Neural progenitor cell (in vitro differentiated cells): Measurements from ENCODE around the gene KMT5C. TPM values are rescaled to one million over a fixed set of nuclear protein-coding genes. Genes with fewer than 3 reads are reported as not detected.

ENCODE experiments used
- DNase-seq: peaks from one replicate; pipeline ENCODE4 v3.0.0-alpha.2; 2016; ENCODE audit warnings: low spot score
- H2AFZ ChIP-seq: fragments of 200-600 bp; sonication (generic); replicated peaks from 2 replicates; pipeline ENCODE4 v1.6.1; 2016; ENCODE audit warnings: antibody characterized with exemption
- H3F3A ChIP-seq: fragments of 200-600 bp; sonication (generic); 2 replicates; pipeline ENCODE4 v1.6.1; 2016; ENCODE audit warnings: antibody characterized with exemption, low read depth
- H3K27ac ChIP-seq: fragments of 200-600 bp; sonication (generic); 2 replicates; pipeline ENCODE4 v1.5.1; 2016; ENCODE audit warnings: mild to moderate bottlenecking
- H3K27me3 ChIP-seq: fragments of 200-600 bp; sonication (generic); 2 replicates; pipeline ENCODE4 v1.6.1; 2016; ENCODE audit warnings: mild to moderate bottlenecking, moderate library complexity
- H3K36me3 ChIP-seq: fragments of 200-600 bp; sonication (generic); 2 replicates; pipeline ENCODE4 v1.5.1; 2016
- H3K4me1 ChIP-seq: fragments of 200-600 bp; sonication (generic); 2 replicates; pipeline ENCODE4 v1.6.1; 2016; ENCODE audit warnings: mixed run types
- H3K4me2 ChIP-seq: fragments of 200-600 bp; sonication (generic); 2 replicates; pipeline ENCODE4 v1.6.1; 2016
- H3K4me3 ChIP-seq: fragments of 200-600 bp; sonication (generic); 2 replicates; pipeline ENCODE4 v1.5.1; 2016
- H3K79me2 ChIP-seq: fragments of 200-600 bp; sonication (generic); 2 replicates; pipeline ENCODE4 v1.6.1; 2016; ENCODE audit warnings: low read depth
- H3K9ac ChIP-seq: fragments of 200-600 bp; sonication (generic); 2 replicates; pipeline ENCODE4 v1.6.1; 2016
- H3K9me3 ChIP-seq: fragments of 200-600 bp; sonication (generic); 2 replicates; pipeline ENCODE4 v1.5.1; 2016; ENCODE audit warnings: low read depth
- H4K20me1 ChIP-seq: fragments of 200-600 bp; sonication (generic); 2 replicates; pipeline ENCODE4 v1.6.1; 2016; ENCODE audit warnings: low read depth
- H3K27ac Mint-ChIP-seq: 3 replicates; pipeline ENCODE4 v1.8.0; 2021; ENCODE audit warnings: mixed read lengths
- H3K27me3 Mint-ChIP-seq: 2 replicates; pipeline ENCODE4 v1.8.0; 2022; ENCODE audit warnings: low read depth, mild to moderate bottlenecking, inconsistent platforms, moderate library complexity, mixed read lengths; ENCODE audit not compliant: insufficient read depth
- H3K36me3 Mint-ChIP-seq: 3 replicates; pipeline ENCODE4 v1.8.0; 2021; ENCODE audit warnings: mixed read lengths
- H3K4me1 Mint-ChIP-seq: 3 replicates; pipeline ENCODE4 v1.8.0; 2021; ENCODE audit warnings: mixed read lengths
- H3K4me3 Mint-ChIP-seq: 3 replicates; pipeline ENCODE4 v1.8.0; 2021; ENCODE audit warnings: mild to moderate bottlenecking, moderate library complexity, mixed read lengths
- H3K9me3 Mint-ChIP-seq: 3 replicates; pipeline ENCODE4 v1.8.0; 2020; ENCODE audit warnings: mixed read lengths
- EZH2 ChIP-seq: fragments of 200-600 bp; sonication (generic); IDR thresholded peaks from 2 replicates; pipeline ENCODE4 v1.6.1; 2017; ENCODE audit warnings: antibody characterized with exemption, mild to moderate bottlenecking, moderate library complexity
- EZH2phosphoT487 ChIP-seq: fragments of 200-600 bp; sonication (generic); IDR thresholded peaks from 2 replicates; pipeline ENCODE4 v1.6.1; 2017; ENCODE audit warnings: antibody characterized with exemption
- total RNA-seq: library from RNA; depleted of rRNA; stranded (reverse); fragments of >200 nt; gene quantifications from 2 replicates; pipeline ENCODE4 v1.2.3, GENCODE V29; 2015; ENCODE audit warnings: low replicate concordance
- TF ChIP-seq, protein P1 (sequence below): fragments of 200-600 bp; sonication (generic); IDR thresholded peaks from 2 replicates; pipeline ENCODE4 v1.5.1; 2017; ENCODE audit warnings: antibody characterized with exemption, mild to moderate bottlenecking

Gene KMT5C
- total RNA-seq, 1 donor from 2014 or later, result 21.1 TPM

DNA sequence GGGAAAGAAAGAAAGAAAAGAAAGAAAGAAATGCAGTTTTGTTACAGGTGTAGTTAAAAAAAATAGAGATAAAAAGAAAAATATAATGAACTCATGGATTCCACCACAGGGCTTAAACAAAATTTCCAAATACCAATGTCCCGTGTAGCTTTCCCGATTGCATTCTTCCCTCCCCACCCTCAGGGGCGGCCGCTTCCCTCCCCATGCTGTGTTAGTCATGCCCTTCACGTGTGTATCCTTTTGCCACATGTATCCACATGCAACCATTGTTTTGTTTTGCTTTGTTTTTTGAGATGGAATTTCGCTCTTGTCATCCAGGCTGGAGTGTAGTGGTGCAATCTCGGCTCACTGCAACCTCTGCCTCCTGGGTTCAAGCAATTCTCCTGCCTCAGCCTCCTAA is 3.6 kb upstream of the KMT5C start:
- no peak overlapping the region for H3K27ac Mint-ChIP-seq
- H3K79me2 ChIP-seq, result peaks cover 13% of the 10 kb centered on the region
- H3K27ac ChIP-seq, result no peak overlapping the region
- H3K4me1 Mint-ChIP-seq, result peaks cover 12% of the 10 kb centered on the region
- no peaks in the 10 kb centered on the region for H3K9me3 Mint-ChIP-seq
- no peaks in the 10 kb centered on the region for H3K36me3 ChIP-seq
- no peaks in the 10 kb centered on the region for H4K20me1 ChIP-seq
- H3K36me3 Mint-ChIP-seq, result no peaks in the 10 kb centered on the region
- DNase-seq, result no peak
- no peaks in the 10 kb centered on the region for H3K27me3 ChIP-seq
- no peak overlapping the region for H3K9ac ChIP-seq
- H3K27me3 Mint-ChIP-seq, result peaks cover 19% of the 10 kb centered on the region
- H3K4me3 ChIP-seq, result no peak overlapping the region
- no peak overlapping the region for H2AFZ ChIP-seq
- peaks cover 13% of the 10 kb centered on the region for H3F3A ChIP-seq
- H3K4me2 ChIP-seq, result no peak overlapping the region
- H3K4me1 ChIP-seq, result no peaks in the 10 kb centered on the region
- no peak overlapping the region for H3K4me3 Mint-ChIP-seq
- TF ChIP-seq EZH2phosphoT487, result no peak
- no peaks in the 10 kb centered on the region for H3K9me3 ChIP-seq

GRCh38 chr19:55339889-55340783 is 460 bp downstream of the KMT5C start:
- Mint-ChIP-seq H3K9me3 (no peaks in the 10 kb centered on the region), H3K27ac (peak overlapping the region; percentile 98), H3K4me3 (peak overlapping the region; percentile 98), H3K27me3 (peaks cover 12% of the 10 kb centered on the region), H3K36me3 (peaks cover 8% of the 10 kb centered on the region), H3K4me1 (peaks cover 21% of the 10 kb centered on the region)
- Histone ChIP-seq H3K4me1 (peaks cover 8% of the 10 kb centered on the region), H3K9ac (peak overlapping the region; percentile 74), H4K20me1 (peaks cover 27% of the 10 kb centered on the region), H3K4me3 (peak overlapping the region; percentile 95), H3F3A (peaks cover 13% of the 10 kb centered on the region), H3K79me2 (peaks cover 26% of the 10 kb centered on the region), H3K36me3 (no peaks in the 10 kb centered on the region), H2AFZ (no peak overlapping the region), H3K27ac (peak overlapping the region; percentile 56), H3K9me3 (no peaks in the 10 kb centered on the region), H3K4me2 (peak overlapping the region; percentile 84), H3K27me3 (no peaks in the 10 kb centered on the region)
- TF ChIP-seq, protein P1, sequence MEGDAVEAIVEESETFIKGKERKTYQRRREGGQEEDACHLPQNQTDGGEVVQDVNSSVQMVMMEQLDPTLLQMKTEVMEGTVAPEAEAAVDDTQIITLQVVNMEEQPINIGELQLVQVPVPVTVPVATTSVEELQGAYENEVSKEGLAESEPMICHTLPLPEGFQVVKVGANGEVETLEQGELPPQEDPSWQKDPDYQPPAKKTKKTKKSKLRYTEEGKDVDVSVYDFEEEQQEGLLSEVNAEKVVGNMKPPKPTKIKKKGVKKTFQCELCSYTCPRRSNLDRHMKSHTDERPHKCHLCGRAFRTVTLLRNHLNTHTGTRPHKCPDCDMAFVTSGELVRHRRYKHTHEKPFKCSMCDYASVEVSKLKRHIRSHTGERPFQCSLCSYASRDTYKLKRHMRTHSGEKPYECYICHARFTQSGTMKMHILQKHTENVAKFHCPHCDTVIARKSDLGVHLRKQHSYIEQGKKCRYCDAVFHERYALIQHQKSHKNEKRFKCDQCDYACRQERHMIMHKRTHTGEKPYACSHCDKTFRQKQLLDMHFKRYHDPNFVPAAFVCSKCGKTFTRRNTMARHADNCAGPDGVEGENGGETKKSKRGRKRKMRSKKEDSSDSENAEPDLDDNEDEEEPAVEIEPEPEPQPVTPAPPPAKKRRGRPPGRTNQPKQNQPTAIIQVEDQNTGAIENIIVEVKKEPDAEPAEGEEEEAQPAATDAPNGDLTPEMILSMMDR, result no peak
- TF ChIP-seq EZH2 (no peak), EZH2phosphoT487 (no peak)
- no peak for DNase-seq

GRCh38 chr19:55340784-55341147 is 1.1 kb downstream of the KMT5C start:
- peaks cover 8% of the 10 kb centered on the region for H3K4me1 ChIP-seq
- TF ChIP-seq, protein P1, result peak; percentile 40
- no peak for TF ChIP-seq EZH2phosphoT487

DNA sequence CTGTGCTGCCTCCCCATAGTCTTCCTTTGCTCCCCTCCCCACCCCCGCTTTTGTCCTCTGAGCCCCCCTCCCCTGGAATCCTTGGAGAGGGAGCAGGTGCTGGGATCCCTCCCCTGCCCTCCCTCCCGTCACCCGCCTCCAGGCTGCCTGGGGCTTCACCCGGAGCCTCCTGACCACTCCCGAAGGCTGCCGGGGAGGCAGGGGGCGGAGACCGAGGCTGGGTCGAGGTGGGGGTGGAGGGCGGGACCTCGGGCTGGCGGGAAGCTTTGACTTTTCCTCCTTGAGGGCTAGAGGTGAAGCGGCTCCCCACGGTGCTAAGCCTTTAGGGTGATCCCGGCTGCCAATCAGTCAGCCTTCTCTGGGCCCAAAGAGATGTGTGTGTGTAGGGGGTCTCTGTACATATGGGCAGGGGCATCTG is 1.5 kb downstream of the KMT5C start:
- H3K27me3 Mint-ChIP-seq, result peaks cover 14% of the 10 kb centered on the region
- peaks cover 8% of the 10 kb centered on the region for H3K4me1 ChIP-seq
- peak overlapping the region; percentile 29 for H3K27ac Mint-ChIP-seq
- H3K9me3 Mint-ChIP-seq, result no peaks in the 10 kb centered on the region
- peak overlapping the region; percentile 98 for H3K4me3 Mint-ChIP-seq
- H3K36me3 ChIP-seq, result no peaks in the 10 kb centered on the region
- H3K27me3 ChIP-seq, result no peaks in the 10 kb centered on the region
- peaks cover 33% of the 10 kb centered on the region for H4K20me1 ChIP-seq
- H3K36me3 Mint-ChIP-seq, result peaks cover 8% of the 10 kb centered on the region
- DNase-seq, result peak; percentile 93
- no peak overlapping the region for H2AFZ ChIP-seq
- no peaks in the 10 kb centered on the region for H3K9me3 ChIP-seq
- H3K4me2 ChIP-seq, result peak overlapping the region; percentile 84
- H3K4me3 ChIP-seq, result peak overlapping the region; percentile 95
- H3K4me1 Mint-ChIP-seq, result peaks cover 25% of the 10 kb centered on the region
- H3F3A ChIP-seq, result peaks cover 13% of the 10 kb centered on the region
- no peak overlapping the region for H3K27ac ChIP-seq
- H3K79me2 ChIP-seq, result peaks cover 26% of the 10 kb centered on the region
- TF ChIP-seq EZH2phosphoT487, result no peak
- peak overlapping the region; percentile 74 for H3K9ac ChIP-seq

More at GRCh38 chr19:55340784-55341147, 1.1 kb downstream of the KMT5C start:
- H3K4me2 ChIP-seq, result peak overlapping the region; percentile 84
- H4K20me1 ChIP-seq, result peaks cover 28% of the 10 kb centered on the region
- H2AFZ ChIP-seq, result no peak overlapping the region
- peak overlapping the region; percentile 74 for H3K9ac ChIP-seq
- H3K27ac ChIP-seq, result peak overlapping the region; percentile 35
- peak overlapping the region; percentile 98 for H3K4me3 Mint-ChIP-seq
- peaks cover 13% of the 10 kb centered on the region for H3F3A ChIP-seq
- H3K36me3 Mint-ChIP-seq, result peaks cover 8% of the 10 kb centered on the region
- no peaks in the 10 kb centered on the region for H3K9me3 ChIP-seq
- H3K4me3 ChIP-seq, result peak overlapping the region; percentile 95
- peaks cover 26% of the 10 kb centered on the region for H3K79me2 ChIP-seq
- no peaks in the 10 kb centered on the region for H3K27me3 ChIP-seq
- DNase-seq, result peak; percentile 66
- peaks cover 14% of the 10 kb centered on the region for H3K27me3 Mint-ChIP-seq
- no peaks in the 10 kb centered on the region for H3K36me3 ChIP-seq
- peaks cover 25% of the 10 kb centered on the region for H3K4me1 Mint-ChIP-seq
- no peaks in the 10 kb centered on the region for H3K9me3 Mint-ChIP-seq
- H3K27ac Mint-ChIP-seq, result peak overlapping the region; percentile 29
